HL-60 (cell line): ENCODE results near the gene CTF1.

ENCODE experiments used
- DNase-seq, 2 experiments: peaks; one replicate each; pipeline ENCODE4 v3.0.0-alpha.2; 2010 to 2020; ENCODE audit warnings: low read depth in 1 of 2, low spot score in 1 of 2
- H3K27ac ChIP-seq: fragments of 250-450 bp; sonication (Bioruptor Pico); replicated peaks from 2 replicates; pipeline ENCODE4 v1.5.1; 2020; ENCODE audit warnings: mild to moderate bottlenecking, moderate library complexity
- H3K27me3 ChIP-seq: fragments of 250-450 bp; sonication (Bioruptor Pico); 2 replicates; pipeline ENCODE4 v1.5.1; 2021; ENCODE audit warnings: mild to moderate bottlenecking, moderate library complexity; ENCODE audit not compliant: insufficient read depth, poor library complexity, severe bottlenecking
- H3K4me3 ChIP-seq: replicated peaks from 2 replicates; pipeline ENCODE4 v1.5.1; 2011; ENCODE audit warnings: mild to moderate bottlenecking, control low read depth, low read length; ENCODE audit not compliant: insufficient read depth
- CTCF ChIP-seq: IDR thresholded peaks from one replicate; pipeline ENCODE4 v1.5.1; 2011; ENCODE audit warnings: low read length, control low read depth, inconsistent platforms; ENCODE audit not compliant: insufficient read depth
- GABPA ChIP-seq: IDR thresholded peaks from 2 replicates; pipeline ENCODE4 v1.6.1; 2012; ENCODE audit warnings: low read depth
- POLR2AphosphoS5 ChIP-seq: IDR thresholded peaks from 2 replicates; pipeline ENCODE4 v1.6.1; 2012; ENCODE audit warnings: low read depth
- REST ChIP-seq: IDR thresholded peaks from 2 replicates; pipeline ENCODE4 v1.6.1; 2012; ENCODE audit warnings: low read depth; ENCODE audit not compliant: insufficient replicate concordance
- SPI1 ChIP-seq: IDR thresholded peaks from 2 replicates; pipeline ENCODE4 v1.6.1; 2012; ENCODE audit warnings: low read depth, mild to moderate bottlenecking, borderline replicate concordance

CTF1 gene

GRCh38 chr16:30893744-30894539 lies 2.5 kb upstream of the CTF1 start, which contains the start of gene BCL7C:
Gene BCL7C, minus strand, starts transcription at chr16:30894077. Its CDS starts 133 bp downstream, at chr16:30893944.
- peak within 1 kb of the TSS; percentile 77 for H3K4me3 ChIP-seq
- TF ChIP-seq GABPA (no peak), REST (no peak), POLR2AphosphoS5 (peak; percentile 63; the same call in 1 of the 2 replicates), SPI1 (no peak), CTCF (no peak)
- peak within 1 kb of the TSS; percentile 68 for H3K27ac ChIP-seq
- no peaks in the 10 kb centered on the region for H3K27me3 ChIP-seq
- DNase-seq = peak; percentile 84 to 88

GRCh38 chr16:30894540-30895368 lies 1.7 kb upstream of the CTF1 start:
- peak overlapping the region; percentile 68 for H3K27ac ChIP-seq
- no peak for DNase-seq
- no peaks in the 10 kb centered on the region for H3K27me3 ChIP-seq
- no peak overlapping the region; the same call in 1 of the 2 replicates for H3K4me3 ChIP-seq
- no peak for TF ChIP-seq POLR2AphosphoS5
- no peak for TF ChIP-seq CTCF
- no peak for TF ChIP-seq REST
- no peak for TF ChIP-seq SPI1
- no peak for TF ChIP-seq GABPA

GRCh38 chr16:30895627-30896260 lies 670 bp upstream of the CTF1 start:
- Histone ChIP-seq H3K27me3 (no peaks in the 10 kb centered on the region), H3K27ac (no peak overlapping the region), H3K4me3 (no peak overlapping the region)
- no peak for DNase-seq
- no peak for TF ChIP-seq REST
- TF ChIP-seq GABPA = no peak
- TF ChIP-seq CTCF = no peak
- TF ChIP-seq SPI1 = no peak
- no peak for TF ChIP-seq POLR2AphosphoS5
